ENCODE data around the gene VKORC1L1.
"Not testable (repeated sequence)": the region's sequence is repeated elsewhere in the genome, so short reads cannot be mapped to it uniquely, and the experiment has no call there.

The VKORC1L1 gene

DNA sequence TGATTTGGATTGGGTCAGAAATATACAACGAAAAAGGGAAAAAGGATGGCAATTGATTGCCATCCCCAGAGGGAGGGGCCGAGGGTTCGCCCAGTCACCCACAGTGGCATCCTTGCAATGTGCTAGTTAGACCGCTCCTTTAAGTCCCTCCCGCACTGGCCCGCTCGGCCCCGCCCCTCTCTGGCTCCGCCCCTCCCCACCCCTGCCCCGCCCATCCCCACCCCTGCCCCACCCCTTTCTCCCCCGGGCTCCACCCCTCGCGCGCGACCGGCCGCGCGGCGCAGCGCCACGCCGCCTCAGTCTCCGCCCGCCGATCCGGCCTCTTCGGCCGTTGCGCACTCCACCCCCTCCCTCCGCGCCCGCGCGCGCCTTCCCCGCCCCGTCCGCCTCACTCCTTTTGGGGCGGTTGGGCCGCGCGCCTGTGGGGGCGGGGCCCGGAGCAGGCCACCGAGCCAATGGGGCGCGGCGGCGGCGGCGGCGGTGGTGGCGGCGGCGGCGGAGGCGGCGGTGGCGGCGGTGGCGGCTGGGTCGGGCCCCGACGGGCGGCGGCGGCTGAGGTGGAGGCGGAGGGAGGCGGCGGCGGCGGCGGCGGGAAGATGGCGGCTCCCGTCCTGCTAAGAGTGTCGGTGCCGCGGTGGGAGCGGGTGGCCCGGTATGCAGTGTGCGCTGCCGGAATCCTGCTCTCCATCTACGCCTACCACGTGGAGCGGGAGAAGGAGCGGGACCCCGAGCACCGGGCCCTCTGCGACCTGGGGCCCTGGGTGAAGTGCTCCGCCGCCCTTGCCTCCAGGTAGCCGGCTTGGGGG lies at the start of gene VKORC1L1:
Gene VKORC1L1, plus strand, starts transcription at position 299 of the 806 bp plus-strand sequence. Its CDS starts 298 bp downstream, at position 597.
- FAIRE-seq = no peak

DNA sequence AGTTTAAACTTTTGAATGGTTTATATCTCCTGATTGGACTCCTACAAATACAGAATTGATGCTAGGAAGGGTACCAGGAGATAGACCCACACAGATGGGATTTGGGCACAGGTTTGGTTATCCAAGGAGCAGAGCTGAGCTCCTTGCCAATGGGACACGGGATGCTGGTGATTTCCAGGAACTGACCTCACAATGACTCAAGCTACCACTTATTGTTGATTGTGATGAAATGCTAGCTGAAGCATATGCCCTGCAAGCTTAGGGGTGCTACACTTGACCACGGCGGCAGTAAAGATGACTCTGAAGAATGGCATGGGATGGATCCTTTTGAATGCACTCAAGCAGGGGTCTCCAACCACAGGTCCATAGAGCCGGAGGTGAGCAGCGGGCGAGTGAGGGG lies 45.5 kb upstream of the VKORC1L1 start:
- no peak for FAIRE-seq

DNA sequence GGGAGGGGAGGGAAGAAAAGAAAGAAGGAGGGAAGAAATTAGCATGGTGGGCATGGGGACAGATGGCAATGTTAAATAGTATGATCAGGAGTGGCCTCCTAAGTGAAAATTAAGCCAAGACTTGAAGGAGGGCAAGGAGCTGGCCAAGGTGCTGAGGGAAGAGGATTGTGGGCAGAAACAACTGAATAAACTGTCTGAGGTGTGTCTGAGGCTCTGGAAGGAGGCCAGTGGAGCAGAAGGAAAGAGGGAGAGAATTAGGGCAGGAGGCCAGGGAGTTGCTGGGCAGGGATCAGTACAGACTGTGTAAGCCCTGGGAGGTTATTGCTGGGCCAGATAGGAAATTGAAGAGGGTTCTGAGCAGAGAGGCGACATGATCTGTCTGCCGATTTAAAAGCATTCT lies 40.6 kb upstream of the VKORC1L1 start:
- FAIRE-seq = no peak

DNA sequence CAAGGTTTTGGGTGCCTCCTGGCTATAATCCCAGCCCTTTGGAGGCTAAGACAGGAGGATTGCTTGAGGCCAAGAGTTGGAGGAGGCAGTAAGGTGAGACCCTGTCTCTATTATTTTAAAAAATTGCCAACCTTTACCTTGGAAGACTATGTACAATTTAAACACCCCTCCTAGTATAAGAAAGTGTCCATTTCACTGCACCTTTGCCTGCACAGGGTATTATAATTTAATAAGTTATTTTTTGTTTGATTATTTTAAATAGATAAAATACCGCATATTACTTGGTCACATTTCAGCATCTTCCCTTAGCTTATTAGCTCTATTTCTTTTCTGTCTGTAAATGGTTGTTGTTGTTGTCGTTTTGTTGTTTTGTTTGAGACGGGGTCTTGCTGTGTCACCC lies 36.2 kb upstream of the VKORC1L1 start:
- FAIRE-seq = not testable (repeated sequence)

DNA sequence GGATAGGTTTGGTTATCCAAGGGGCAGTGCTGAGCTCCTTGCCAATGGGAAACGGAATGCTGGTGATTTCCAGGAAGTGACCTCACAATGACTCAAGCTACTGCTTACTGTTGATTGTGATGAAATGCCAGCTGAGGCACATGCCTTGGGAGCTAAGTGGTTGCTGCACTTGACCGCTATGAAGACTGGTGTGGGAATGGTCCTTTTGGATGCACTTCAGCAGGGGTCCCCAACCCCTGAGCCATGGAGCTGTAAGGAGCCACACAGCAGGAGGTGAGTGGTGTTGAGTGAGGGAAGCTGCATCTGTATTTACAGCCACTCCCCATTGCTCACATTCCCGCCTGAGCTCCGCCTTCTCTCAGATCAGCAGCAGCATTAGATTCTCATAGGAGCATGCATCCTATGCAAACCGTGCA lies 35.3 kb upstream of the VKORC1L1 start:
- not testable (repeated sequence) for FAIRE-seq

DNA sequence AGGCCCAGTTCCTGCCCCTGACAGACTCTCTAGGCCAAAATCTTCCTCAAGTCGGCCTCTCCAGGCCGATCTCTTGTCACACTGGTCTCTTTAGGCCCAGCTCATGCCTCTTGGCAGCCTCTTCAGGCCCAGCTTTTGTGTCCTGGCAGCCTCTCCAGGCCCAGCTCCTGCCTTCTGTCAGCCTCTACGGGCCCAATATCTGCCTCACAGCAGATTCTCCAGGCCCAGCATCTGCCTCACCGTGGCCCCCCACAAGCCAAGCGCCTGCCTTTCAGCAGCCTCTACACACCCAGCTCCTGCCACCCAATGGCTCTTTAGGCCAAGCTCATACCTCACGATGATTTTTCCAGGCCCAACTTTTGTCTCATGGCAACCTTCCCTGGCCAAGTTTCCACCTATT lies 33.0 kb upstream of the VKORC1L1 start:
- no peak for FAIRE-seq

DNA sequence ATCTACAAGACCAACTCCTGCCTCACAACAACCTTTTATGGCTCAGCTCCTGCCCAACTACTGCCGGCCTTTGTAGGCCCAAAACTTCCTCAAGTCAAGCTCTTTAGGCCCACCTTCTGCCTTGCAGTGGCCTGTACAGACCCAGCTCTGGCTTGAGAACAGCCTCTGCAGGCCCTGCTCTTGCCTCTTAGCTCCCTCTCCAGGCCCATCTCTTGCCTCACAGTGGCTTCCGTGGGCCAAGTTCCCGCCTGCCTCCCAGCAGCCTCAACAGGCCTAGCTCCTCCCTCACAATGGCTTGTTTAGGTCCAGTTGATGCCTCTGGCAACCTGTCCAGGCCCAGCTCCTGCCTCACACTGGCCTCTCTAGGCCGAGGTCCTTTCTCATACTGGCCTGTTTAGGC lies 32.4 kb upstream of the VKORC1L1 start:
- FAIRE-seq = no peak

DNA sequence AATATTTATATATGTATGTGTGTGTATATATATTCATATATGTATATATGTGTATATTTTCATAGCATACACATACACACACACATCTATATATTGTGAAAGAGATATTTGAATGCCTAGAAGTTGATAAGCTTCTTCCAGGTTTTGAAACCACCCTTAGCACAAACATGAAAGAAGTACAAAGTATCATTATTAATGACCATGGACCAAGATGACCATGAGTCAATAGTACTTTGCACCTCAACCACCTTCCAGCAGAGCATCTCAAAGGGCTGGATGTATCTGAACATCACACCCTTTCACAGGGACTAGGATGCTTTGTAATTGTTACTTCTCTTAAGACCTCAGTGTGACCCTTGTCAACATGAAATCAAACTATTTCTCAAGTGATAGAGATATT lies 29.3 kb upstream of the VKORC1L1 start:
- not testable (repeated sequence) for FAIRE-seq

DNA sequence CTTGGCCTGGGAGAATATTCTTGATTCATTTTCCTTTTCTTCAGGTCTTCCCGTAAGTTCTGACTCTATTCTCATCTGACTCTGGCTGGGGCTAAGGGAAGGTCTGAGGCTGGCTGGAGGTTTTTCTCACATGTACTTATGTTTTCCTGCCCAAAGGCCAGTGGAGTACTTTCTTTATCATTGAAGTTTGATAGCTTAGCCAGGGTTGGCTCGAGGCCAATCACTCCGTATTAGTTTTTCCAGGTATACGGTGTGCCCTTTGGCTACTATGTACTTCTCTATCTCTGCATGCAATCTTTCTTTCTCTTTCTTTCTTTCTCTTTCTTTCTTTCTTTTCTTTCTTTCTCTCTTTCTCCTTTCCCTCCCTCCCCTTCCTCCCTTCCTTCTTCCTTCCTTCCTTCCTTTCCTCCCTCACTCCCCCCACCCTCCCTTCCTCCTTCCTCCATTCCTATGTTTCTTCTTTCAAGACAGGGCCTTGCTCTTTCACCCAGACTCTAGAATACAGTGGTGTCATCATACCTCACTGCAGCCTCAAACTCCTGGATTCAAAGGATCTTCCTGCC lies 26.8 kb upstream of the VKORC1L1 start:
- no peak for FAIRE-seq

DNA sequence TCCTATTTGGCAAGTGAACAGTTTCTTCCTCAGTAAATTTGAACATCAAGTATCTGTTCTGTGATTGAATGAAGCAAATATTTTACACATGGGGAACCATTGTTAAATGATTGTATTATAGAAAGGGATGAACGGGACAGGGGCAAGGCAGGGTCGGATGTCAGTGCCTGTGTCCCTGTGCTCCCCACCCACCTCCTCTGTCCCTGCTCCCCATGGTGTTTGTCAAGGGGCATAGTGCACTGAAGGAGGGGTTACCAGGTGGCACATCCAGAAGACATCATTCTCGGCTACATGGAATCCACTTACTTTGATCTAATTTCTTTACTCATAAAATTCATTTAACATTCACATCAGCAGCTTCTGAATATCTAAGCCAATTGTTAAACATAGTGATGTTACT lies 19.4 kb upstream of the VKORC1L1 start:
- not testable (repeated sequence) for FAIRE-seq

DNA sequence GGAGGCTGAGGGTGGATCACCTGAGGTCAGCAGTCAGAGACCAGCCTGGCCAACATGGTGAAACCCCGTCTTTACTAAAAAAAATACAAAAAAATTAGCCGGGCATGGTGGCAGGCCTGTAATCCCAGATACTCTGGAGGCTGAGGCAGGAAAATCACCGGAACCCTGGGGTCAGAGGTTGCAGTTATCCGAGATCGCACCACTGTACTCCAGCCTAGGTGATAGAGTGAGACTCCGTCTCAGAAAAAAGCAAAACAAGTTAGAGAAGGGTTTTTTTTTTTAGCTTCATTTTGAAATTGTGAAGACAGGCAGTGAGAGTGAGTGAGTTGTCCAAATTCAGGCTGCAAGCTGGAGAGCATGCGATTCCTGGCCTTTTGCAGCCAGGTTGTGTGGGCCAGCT lies 19.0 kb upstream of the VKORC1L1 start:
- FAIRE-seq = not testable (repeated sequence)

DNA sequence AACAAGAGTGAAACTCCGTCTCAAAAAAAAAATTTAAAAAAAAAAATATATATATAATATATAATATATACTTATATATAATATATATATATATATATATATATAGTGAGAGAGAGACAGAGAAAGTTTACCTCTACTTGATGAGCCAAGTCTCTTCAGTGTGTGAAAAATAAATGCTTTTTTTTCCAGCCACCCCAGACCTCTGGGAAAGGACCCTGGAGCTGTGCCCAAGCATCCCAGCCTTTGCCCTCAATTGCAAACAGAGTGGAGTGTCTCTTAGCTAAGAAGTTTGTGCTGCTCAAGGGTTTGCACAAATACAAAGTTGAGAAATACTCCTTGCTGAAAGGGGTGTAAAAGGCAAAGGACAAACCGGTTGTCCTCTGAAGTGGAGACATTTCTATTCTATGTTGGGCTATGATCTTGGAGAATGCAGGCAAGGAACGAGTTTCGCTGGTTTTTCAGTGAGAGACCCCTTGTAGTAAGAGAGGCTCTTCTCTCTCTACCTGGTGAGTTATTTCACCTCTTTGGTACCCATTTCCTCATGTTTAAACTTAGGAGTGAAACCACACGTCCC lies 15.5 kb upstream of the VKORC1L1 start:
- FAIRE-seq = not testable (repeated sequence)

DNA sequence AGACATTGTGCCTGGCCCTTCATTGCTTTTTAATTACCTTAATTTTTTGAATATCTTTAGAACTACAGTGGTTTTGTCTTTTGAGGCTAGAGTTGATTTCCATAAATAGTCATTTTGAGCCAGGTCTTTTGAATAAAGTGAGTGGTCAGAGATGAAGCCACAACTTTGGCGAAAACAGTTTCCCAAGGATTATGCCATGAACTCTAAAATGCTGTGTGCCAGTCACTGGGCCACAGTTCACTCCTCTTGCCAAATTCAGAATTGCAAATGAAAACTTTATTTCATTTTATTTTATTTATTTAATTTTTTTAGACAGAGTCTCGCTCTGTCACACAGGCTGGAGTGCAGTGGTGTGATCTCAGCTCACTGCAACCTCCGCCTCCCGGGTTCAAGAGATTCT lies 14.2 kb upstream of the VKORC1L1 start:
- not testable (repeated sequence) for FAIRE-seq

DNA sequence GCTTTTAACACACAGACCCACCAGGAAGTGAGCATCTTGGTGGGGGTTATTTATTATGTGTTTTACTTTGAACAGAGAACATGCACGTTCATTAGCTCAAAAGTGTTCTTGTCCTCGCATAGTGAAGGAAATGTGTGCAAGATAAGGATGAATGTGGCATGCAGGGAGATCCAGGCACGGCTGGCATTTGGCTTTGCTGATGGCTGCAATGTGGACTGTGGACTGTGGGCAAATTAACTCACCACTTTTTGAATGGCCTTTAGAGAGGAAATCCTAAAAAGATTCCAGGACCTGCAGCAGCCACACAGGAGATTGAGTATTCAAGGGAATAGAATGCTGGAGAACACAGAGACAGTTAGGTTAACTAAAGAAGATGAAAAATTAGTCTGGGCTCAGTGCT lies 6.6 kb upstream of the VKORC1L1 start:
- not testable (repeated sequence) for FAIRE-seq

DNA sequence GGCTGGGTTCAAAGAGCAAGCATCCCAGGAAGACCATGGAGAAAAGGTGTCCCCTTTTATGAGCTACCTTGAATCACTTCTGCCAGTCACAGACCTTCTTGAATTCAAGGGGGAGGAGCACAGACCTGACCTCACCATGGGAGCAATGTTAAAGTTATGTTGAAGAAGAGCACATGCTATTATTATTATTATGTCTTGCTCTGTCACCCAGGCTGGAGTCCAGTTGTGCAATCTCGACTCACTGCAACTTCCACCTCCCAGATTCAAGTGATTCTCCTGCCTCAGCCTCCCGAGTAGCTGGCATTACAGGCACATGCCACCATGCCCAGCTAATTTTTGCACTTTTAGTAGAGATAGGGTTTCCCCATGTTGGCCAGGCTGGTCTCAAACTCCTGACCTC lies 5.2 kb upstream of the VKORC1L1 start:
- not testable (repeated sequence) for FAIRE-seq

DNA sequence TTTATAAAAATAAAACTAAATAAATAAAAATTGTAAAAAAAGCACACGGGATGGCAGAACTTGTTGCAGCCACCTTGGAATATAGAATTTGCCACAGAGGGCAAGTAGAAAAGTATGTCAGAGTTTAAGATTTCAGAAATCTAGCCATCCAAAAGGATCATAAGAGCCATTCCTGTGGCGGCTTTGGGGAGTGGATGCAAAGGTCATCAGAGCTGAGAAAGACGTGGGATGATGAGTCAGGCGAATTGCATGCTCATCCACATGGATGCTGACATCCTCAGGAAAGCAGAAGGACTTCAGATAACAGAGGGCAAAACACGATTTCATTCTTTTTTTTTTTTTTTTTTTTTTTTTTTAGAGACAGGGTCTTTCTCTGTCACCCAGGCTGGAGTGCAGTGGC lies 3.6 kb upstream of the VKORC1L1 start:
- not testable (repeated sequence) for FAIRE-seq

DNA sequence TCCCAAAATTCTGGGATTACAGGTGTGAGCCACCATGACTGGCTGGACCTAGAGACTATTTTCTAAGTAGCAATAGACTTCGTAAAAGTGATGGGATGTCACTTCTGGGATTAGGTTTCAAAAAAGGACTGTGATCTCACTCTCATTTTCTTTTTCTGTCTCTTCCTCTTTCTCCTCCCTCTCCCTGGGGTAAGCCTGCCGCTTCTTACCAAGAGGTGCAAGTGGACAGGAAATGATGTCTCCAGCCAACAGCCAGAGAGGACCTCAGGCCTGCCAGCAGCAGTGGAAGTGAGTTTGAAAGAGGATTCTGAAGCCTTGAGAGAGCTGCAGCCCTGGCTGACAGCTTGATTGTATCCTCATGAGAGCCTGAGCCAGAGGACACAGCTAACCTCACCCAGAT lies 1.4 kb upstream of the VKORC1L1 start:
- FAIRE-seq = not testable (repeated sequence)

DNA sequence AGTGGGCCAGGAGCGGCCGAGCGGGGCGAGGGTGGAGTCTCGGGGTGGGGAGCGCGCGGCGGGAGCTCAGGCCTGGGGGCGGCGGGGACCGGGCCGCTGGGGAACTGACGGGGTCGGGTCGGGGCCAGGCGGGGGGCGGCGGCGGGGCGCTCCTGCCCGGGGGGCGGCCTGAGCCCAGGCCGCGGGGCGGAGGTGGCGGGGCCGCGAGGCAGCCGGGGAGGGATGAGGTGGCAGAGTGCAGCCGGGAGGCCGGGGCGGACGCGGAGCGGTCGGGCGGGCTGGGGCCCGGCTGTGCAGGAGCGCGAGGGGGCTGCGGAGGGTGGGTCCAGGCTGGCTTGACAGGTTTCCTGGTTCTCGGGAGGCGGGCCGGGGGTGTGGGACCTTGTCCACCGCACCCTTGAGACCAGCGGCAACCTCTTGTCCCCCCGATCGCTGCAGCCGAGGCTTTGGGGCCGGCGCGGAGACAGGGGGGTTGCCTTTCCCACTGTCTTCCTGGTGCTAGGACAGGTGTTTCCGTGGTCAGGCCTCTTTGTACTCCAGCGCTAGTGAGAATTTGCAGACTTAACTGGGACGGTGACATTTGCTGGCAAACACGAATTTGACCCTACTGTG lies 814 bp downstream of the VKORC1L1 start:
- FAIRE-seq = not testable (repeated sequence)

DNA sequence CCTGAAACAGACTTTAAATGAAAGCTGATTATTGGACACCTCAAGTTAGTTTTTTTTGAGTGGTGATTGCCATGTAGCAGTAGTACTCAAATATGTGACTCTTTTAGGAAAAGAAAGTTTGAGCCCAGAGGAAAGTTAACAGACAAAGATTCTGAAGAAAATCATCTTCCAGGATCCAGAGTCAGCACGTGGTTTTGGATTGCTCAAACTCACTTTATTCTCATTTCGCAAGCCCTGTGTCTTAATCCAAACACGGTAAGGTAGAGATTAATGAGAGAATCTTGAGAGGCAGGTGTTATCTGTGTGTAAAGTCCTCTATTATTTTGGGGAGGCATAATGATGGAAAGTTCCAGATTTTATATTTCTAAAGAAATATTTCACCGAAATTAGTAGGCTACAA lies 2.8 kb downstream of the VKORC1L1 start:
- not testable (repeated sequence) for FAIRE-seq

DNA sequence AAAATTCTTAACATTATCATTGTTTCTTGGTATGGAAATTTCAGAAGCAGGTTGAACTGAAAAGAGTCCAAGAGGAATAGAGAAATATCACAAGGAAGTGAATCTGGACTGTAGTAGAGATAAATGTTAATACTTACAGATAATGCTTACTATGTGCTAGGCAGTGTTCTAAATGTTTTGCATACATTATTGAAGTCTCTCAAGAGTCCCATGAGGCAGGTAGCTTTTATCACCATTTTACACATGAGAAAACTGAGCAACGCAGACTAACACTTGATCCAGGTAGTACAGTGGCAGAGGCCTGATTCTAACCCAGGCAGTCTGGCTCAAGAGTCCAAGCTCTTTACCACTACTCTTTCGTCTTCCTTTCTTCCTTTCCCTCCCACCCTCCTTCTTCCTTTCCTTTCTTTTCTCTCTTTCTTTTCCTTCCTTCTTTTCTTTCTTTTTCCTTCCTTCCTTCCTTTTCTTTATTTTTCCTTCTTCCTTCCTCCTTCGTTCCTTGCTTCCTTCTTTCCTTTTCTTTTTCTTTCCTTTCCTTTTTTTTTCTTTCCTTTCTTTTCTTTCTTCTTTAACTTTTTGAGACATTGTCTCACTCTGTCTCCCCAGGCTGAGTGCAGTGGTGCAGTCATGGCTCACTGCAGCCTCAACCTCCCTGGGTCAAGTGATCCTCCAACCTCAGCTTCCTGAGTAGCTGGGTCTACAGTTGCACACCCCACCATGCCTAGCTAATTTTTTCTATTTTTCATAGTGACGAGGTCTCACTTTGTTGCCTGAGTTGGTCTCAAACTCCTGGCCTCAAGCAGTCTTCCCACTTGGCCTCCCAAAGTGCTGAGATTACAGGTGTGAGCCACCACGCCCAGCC lies 6.6 kb downstream of the VKORC1L1 start:
- not testable (repeated sequence) for FAIRE-seq

DNA sequence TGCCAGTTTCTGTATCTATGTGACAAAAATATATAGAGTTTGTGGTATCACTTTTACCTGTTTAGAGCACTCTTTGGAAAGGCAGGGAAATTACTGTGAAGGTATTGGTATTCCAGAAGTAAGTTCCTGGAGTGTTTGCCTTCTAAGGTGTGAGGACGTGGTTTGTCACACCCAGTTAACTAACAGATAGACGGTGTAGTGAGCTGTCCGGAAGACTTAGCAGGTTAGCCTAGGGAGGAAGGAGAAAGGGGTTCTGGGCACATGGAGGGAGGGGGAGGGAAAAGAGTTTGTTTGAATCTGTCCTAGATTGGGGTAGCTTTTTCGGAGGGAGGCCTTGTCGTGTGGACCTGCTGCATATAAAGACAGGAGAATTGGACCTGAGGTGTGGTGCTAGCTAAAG lies 7.4 kb downstream of the VKORC1L1 start:
- FAIRE-seq = not testable (repeated sequence)

DNA sequence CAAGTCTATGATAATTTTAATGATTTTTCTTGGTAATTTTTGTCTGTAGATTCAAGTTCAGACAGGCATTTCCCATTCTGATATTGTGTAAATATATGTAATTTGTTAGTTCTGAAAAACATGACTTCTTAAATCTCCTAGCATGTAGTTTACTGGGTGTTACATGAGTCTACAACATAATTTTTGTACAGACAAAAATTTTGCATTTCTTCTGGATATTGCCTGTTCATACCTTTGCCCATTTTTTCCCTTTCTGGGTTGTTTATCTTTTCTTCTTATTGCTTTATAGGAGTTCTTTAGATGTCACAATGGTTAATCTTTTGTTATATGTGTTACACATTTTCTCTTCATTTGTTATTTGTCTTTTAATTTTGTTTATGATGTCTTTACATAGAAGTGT lies 12.1 kb downstream of the VKORC1L1 start:
- FAIRE-seq = not testable (repeated sequence)

DNA sequence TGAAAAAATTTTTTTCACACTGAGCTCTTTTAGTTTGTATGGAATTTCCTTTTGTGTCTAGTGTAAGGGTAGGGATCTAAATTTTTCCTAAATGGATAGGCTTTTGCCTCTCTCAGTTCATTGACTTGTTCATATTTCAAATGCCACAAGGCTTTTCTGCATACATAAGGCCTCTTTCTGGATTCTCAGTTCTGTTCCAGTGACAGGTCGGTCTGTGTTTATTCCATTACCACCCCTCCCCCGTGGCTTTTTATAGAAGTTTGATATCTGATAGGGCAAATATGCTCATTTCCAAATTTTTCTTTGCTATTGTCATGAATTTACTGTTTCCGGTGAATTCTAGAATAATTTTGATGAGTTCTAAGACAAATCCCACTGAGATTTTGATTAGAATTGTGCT lies 12.7 kb downstream of the VKORC1L1 start:
- FAIRE-seq = not testable (repeated sequence)

All from islet of Langerhans (tissue), 1 donor.